ENCODE data around the gene HSBP1L1.

DNA sequence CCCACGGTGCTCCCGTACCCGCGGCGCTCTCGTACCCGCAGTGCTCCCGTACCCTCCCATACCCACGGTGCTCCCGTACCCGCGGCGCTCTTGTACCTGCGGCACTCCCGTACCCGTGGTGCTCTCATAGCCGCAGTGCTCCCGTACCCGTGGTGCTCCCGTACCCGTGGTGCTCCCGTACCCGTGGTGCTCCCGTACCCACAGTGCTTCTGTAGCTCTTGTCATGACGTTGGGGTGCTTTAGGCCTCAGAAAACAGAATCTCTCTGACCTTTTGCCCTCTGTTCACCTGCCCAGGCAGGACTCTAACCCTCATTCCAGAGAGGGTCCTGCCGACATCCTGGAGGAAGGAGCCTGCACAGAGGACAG is 48.3 kb upstream of the HSBP1L1 start:
- TF ChIP-seq CTCF (IDR thresholded peaks at IDR 0.05; ENCODE audit: insufficient read depth, low read length, poor library complexity, severe bottlenecking): no peak
- TF ChIP-seq EZH2phosphoT487 (conservative IDR thresholded peaks at IDR 0.05; ENCODE audit: low read length): no peak

Measured in SU-DHL-6 (cell line).